ENCODE data around the gene CNOT8.
"Not testable (repeated sequence)": the region's sequence is repeated elsewhere in the genome, so short reads cannot be mapped to it uniquely, and the experiment has no call there.

Gene CNOT8

DNA sequence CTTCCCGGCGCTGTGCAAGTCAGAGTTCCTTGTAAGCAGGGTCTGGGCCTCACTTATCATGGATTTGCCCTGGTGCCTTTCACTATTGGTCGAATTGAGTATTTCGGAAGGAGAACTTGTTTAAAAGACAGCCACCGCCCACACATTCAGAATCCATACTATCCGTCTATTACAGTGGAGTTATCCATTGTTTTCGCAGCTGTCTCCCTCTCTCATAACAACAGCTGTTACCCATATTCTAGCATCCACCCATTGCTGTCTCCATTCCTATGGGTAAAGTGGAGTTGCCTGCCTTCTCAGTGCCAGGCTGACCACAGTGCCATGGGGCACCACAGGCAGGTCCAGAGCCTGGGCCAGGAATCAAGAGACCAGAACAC lies 28.2 kb upstream of the CNOT8 start:
- H3K79me2 ChIP-seq (ENCODE audit: low read length) = no peaks in the 10 kb centered on the region
- H3K9ac ChIP-seq (ENCODE audit: low read length) = no peak overlapping the region
- no peak overlapping the region for H3K4me3 ChIP-seq (ENCODE audit: low read length)
- TF ChIP-seq, protein P1, sequence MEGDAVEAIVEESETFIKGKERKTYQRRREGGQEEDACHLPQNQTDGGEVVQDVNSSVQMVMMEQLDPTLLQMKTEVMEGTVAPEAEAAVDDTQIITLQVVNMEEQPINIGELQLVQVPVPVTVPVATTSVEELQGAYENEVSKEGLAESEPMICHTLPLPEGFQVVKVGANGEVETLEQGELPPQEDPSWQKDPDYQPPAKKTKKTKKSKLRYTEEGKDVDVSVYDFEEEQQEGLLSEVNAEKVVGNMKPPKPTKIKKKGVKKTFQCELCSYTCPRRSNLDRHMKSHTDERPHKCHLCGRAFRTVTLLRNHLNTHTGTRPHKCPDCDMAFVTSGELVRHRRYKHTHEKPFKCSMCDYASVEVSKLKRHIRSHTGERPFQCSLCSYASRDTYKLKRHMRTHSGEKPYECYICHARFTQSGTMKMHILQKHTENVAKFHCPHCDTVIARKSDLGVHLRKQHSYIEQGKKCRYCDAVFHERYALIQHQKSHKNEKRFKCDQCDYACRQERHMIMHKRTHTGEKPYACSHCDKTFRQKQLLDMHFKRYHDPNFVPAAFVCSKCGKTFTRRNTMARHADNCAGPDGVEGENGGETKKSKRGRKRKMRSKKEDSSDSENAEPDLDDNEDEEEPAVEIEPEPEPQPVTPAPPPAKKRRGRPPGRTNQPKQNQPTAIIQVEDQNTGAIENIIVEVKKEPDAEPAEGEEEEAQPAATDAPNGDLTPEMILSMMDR (IDR thresholded peaks at IDR 0.05; ENCODE audit: low read depth, low read length) = no peak
- TF ChIP-seq EZH2phosphoT487 (IDR thresholded peaks at IDR 0.05; ENCODE audit: low read depth) = no peak
- no peak overlapping the region for H3K4me2 ChIP-seq (ENCODE audit: low read length)
- no peaks in the 10 kb centered on the region for H3K4me1 ChIP-seq (ENCODE audit: low read length)
- H3K27me3 ChIP-seq (ENCODE audit: low read depth, low read length) = no peaks in the 10 kb centered on the region
- no peak overlapping the region for H2AFZ ChIP-seq (ENCODE audit: low read depth, low read length)
- H3K9me3 ChIP-seq (ENCODE audit: insufficient read depth, low read length) = no peaks in the 10 kb centered on the region
- H3K36me3 ChIP-seq (replicated peaks; ENCODE audit: low read depth, low read length) = peaks cover 2% of the 10 kb centered on the region
- no peaks in the 10 kb centered on the region for H4K20me1 ChIP-seq (ENCODE audit: insufficient read depth, low read length)
- no peak overlapping the region for H3K27ac ChIP-seq (ENCODE audit: low read length)

DNA sequence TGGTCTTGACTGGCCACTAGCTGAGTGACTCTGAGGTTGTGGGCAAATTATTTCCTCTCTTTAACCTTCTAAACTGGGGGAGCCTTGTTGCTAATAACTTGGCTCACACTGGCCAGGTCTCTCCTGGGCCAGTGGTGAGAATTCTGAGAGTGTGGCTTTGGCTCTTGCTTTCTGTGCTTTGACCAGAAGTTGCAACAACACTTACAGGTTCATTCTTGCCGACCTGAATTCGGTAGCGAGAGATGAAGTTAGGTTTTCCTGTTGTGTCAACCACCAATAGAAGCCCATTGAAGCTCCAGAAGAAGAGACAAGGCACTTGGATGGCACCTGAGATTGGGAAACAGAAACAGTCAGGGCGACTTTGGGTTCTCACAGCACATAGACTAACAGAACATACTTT lies 27.8 kb upstream of the CNOT8 start:
- no peak overlapping the region for H3K27ac ChIP-seq (ENCODE audit: low read length)
- no peaks in the 10 kb centered on the region for H3K79me2 ChIP-seq (ENCODE audit: low read length)
- H3K9ac ChIP-seq (ENCODE audit: low read length) = no peak overlapping the region
- no peaks in the 10 kb centered on the region for H4K20me1 ChIP-seq (ENCODE audit: insufficient read depth, low read length)
- no peak overlapping the region for H3K4me3 ChIP-seq (ENCODE audit: low read length)
- H3K4me2 ChIP-seq (ENCODE audit: low read length) = no peak overlapping the region
- TF ChIP-seq, protein P1 (IDR thresholded peaks at IDR 0.05; ENCODE audit: low read depth, low read length) = no peak
- TF ChIP-seq EZH2phosphoT487 (IDR thresholded peaks at IDR 0.05; ENCODE audit: low read depth) = no peak
- no peaks in the 10 kb centered on the region for H3K27me3 ChIP-seq (ENCODE audit: low read depth, low read length)
- H3K36me3 ChIP-seq (replicated peaks; ENCODE audit: low read depth, low read length) = peaks cover 2% of the 10 kb centered on the region
- no peaks in the 10 kb centered on the region for H3K9me3 ChIP-seq (ENCODE audit: insufficient read depth, low read length)
- no peak overlapping the region for H2AFZ ChIP-seq (ENCODE audit: low read depth, low read length)
- no peaks in the 10 kb centered on the region for H3K4me1 ChIP-seq (ENCODE audit: low read length)

DNA sequence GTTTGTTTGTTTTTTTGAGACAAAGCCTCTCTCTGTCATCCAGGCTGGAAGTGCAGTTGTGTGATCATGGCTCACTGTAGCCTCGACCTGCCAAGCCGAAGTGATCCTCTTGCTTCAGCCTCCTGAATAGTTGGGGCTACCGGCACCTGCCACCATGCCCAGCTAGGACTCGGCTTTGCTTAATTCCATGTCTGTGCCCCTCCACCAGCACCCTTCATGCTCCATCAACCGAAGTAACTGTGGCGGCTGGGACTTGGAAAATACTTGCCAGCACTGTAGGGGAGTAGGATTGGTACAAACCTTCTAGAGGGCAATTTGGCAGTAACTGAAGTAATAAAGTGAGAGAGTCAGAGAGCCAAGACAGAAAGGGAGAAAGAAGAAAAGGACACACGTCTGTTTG lies 27.0 kb upstream of the CNOT8 start:
- Histone ChIP-seq H3K9me3 (ENCODE audit: insufficient read depth, low read length) (no peaks in the 10 kb centered on the region), H3K9ac (ENCODE audit: low read length) (no peak overlapping the region), H3K27ac (ENCODE audit: low read length) (no peak overlapping the region), H3K4me2 (ENCODE audit: low read length) (no peak overlapping the region), H3K36me3 (replicated peaks; ENCODE audit: low read depth, low read length) (peaks cover 2% of the 10 kb centered on the region), H4K20me1 (ENCODE audit: insufficient read depth, low read length) (no peaks in the 10 kb centered on the region), H3K4me1 (ENCODE audit: low read length) (no peaks in the 10 kb centered on the region), H3K27me3 (ENCODE audit: low read depth, low read length) (no peaks in the 10 kb centered on the region), H3K4me3 (ENCODE audit: low read length) (no peak overlapping the region), H2AFZ (ENCODE audit: low read depth, low read length) (no peak overlapping the region), H3K79me2 (ENCODE audit: low read length) (no peaks in the 10 kb centered on the region)
- TF ChIP-seq EZH2phosphoT487 (IDR thresholded peaks at IDR 0.05; ENCODE audit: low read depth) = no peak
- TF ChIP-seq, protein P1 (IDR thresholded peaks at IDR 0.05; ENCODE audit: low read depth, low read length) = no peak

DNA sequence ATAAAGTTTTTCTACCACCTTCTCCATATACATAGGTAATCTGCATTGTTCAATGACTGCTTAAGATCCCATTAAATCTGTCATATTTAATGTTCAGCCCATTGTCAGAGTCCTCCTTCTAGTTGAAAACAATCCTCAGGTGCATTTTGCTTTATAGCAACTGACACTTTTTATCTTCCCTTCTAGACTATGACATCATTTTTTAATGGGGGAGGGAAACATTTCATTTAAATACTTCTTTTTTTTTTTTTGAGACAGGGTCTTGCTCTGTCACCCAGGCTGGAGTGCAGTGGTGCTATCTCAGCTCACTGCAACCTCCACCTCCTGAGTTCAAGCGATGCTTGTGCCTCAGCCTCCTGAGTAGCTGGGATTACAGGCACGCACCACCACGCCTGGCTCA lies 25.6 kb upstream of the CNOT8 start:
- not testable (repeated sequence) for H3K27me3 ChIP-seq (ENCODE audit: low read depth, low read length); H4K20me1 ChIP-seq (ENCODE audit: insufficient read depth, low read length); H3K79me2 ChIP-seq (ENCODE audit: low read length); H2AFZ ChIP-seq (ENCODE audit: low read depth, low read length); H3K27ac ChIP-seq (ENCODE audit: low read length); H3K4me2 ChIP-seq (ENCODE audit: low read length); H3K9ac ChIP-seq (ENCODE audit: low read length); H3K36me3 ChIP-seq (replicated peaks; ENCODE audit: low read depth, low read length); H3K4me3 ChIP-seq (ENCODE audit: low read length); H3K9me3 ChIP-seq (ENCODE audit: insufficient read depth, low read length); H3K4me1 ChIP-seq (ENCODE audit: low read length)

DNA sequence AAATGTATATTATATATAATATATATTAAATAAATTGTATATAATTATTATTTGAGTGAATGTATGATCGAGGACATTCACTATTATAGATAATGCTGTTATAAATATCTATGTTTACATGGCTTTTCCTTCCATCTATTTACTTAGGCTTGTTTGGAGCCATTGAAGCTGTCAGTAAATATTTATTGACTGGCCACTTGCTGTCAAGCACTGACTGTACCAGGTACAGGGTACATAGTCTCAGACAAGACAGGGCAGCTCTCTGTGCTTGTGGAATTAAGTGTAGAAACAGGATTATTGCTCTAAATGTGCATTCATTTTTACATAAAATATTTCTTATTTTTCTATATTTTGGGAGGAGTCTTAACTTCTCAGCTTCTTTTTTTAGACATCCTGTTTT lies 24.4 kb upstream of the CNOT8 start:
- no peak overlapping the region for H3K9ac ChIP-seq (ENCODE audit: low read length)
- no peaks in the 10 kb centered on the region for H3K27me3 ChIP-seq (ENCODE audit: low read depth, low read length)
- H3K4me2 ChIP-seq (ENCODE audit: low read length) = no peak overlapping the region
- no peak overlapping the region for H3K27ac ChIP-seq (ENCODE audit: low read length)
- H3K4me1 ChIP-seq (ENCODE audit: low read length) = no peaks in the 10 kb centered on the region
- H3K4me3 ChIP-seq (ENCODE audit: low read length) = no peak overlapping the region
- H3K79me2 ChIP-seq (ENCODE audit: low read length) = no peaks in the 10 kb centered on the region
- no peaks in the 10 kb centered on the region for H3K9me3 ChIP-seq (ENCODE audit: insufficient read depth, low read length)
- no peak for TF ChIP-seq EZH2phosphoT487 (IDR thresholded peaks at IDR 0.05; ENCODE audit: low read depth)
- TF ChIP-seq, protein P1 (IDR thresholded peaks at IDR 0.05; ENCODE audit: low read depth, low read length) = no peak
- no peak overlapping the region for H2AFZ ChIP-seq (ENCODE audit: low read depth, low read length)
- H4K20me1 ChIP-seq (ENCODE audit: insufficient read depth, low read length) = no peaks in the 10 kb centered on the region
- peaks cover 2% of the 10 kb centered on the region for H3K36me3 ChIP-seq (replicated peaks; ENCODE audit: low read depth, low read length)

DNA sequence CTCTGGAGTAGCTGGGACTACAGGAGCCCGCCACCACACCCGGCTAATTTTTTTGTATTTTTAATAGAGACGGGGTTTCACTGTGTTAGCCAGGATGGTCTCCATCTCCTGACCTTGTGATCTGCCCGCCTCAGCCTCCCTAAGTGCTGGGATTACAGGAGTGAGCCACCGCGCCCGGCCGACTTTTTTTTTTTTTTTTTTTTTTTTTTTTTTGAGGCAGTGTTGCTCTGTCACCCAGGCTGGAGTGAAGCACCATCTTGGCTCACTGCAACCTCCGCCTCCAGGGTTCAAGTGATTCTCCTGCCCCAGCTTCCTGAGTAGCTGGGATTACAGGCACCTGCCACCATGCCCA lies 22.8 kb upstream of the CNOT8 start:
- not testable (repeated sequence) for H3K9me3 ChIP-seq (ENCODE audit: insufficient read depth, low read length); H3K4me2 ChIP-seq (ENCODE audit: low read length); H3K9ac ChIP-seq (ENCODE audit: low read length); H3K4me3 ChIP-seq (ENCODE audit: low read length); H3K27me3 ChIP-seq (ENCODE audit: low read depth, low read length); H4K20me1 ChIP-seq (ENCODE audit: insufficient read depth, low read length); H3K36me3 ChIP-seq (replicated peaks; ENCODE audit: low read depth, low read length); H3K27ac ChIP-seq (ENCODE audit: low read length); H2AFZ ChIP-seq (ENCODE audit: low read depth, low read length); H3K4me1 ChIP-seq (ENCODE audit: low read length); H3K79me2 ChIP-seq (ENCODE audit: low read length)

All from OCI-LY3 (cell line).